Right renal pelvis (tissue), 4 donors: ENCODE measurements around the gene UBL4A. TPM values are rescaled to one million over a fixed set of nuclear protein-coding genes. Genes with fewer than 3 reads are reported as not detected.

Experiments used
- DNase-seq, 4 donors: peaks; one replicate each; pipeline ENCODE4 v3.0.0-alpha.2; 2013; ENCODE audit warnings: low read depth in 4 of 4, low spot score in 3 of 4, missing footprints in 1 of 4
- polyA plus RNA-seq, 4 donors: library from polyadenylated mRNA; unstranded; fragments of 120-200 nt; gene quantifications; one replicate each; pipeline ENCODE4 v1.2.1, GENCODE V29; 2013; ENCODE audit not compliant: insufficient read length in 4 of 4

UBL4A gene
- polyA plus RNA-seq, 4 donors: 27.7 to 34.8 (median 30.2) TPM

DNA sequence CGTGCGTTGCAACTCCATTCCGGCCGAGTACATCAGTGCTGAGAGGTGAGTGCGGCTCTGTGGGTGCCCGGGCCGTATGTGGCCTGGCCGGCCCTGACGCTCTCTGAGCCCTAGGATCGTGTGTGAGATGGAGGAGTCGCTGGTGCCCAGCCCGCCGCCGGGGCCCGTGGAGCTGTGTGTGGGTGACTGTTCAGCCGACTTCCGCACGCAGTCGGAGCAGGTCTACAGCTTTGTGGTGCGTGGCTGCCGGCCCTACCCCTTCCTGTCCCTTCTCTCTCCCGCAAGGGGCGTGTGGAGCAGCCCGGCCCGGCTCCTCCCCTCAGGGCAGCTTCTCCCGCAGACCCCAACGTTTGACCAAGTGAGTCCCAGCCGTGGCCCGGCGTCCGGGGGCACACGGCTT is 20.4 kb downstream of the UBL4A start:
- DNase-seq: no peak

DNA sequence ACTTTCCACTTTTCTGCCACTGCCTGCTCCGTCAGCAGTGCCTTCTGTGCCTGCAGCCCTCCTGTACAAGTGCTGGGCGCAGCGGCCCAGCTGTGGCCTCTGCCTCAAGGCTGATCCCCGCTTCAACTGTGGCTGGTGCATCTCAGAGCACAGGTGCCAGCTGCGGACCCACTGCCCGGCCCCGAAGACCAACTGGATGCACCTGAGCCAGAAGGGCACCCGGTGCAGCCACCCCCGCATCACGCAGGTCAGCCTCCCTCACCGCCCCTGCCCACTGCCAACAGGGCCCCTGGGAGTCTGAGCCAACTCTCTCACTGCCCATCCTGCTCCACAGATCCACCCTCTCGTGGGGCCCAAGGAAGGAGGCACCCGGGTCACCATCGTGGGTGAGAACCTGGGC is 20.8 kb downstream of the UBL4A start:
- DNase-seq: no peak

DNA sequence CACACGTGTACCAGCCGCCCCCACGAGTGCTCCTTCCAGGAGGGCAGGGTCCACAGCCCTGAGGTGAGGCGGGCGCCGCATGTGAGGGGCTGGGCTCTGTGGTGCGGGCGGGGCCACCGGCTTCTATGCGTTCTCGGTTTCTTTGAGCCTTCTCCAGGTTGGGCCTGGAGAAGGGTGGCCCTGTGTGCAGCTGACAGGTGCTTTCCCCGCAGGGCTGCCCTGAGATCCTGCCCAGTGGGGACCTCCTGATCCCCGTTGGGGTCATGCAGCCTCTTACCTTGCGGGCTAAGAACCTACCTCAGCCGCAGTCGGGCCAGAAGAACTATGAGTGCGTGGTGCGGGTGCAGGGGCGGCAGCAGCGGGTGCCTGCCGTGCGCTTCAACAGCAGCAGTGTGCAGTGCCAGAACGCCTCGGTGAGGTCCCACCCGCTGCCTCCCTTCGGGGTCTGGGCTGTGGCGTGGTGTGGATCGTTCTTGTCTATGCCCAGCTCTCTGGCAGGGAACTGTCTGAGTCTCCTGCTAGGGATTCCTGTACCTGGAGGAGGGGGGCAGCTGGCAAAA is 21.5 kb downstream of the UBL4A start:
- no peak for DNase-seq

DNA sequence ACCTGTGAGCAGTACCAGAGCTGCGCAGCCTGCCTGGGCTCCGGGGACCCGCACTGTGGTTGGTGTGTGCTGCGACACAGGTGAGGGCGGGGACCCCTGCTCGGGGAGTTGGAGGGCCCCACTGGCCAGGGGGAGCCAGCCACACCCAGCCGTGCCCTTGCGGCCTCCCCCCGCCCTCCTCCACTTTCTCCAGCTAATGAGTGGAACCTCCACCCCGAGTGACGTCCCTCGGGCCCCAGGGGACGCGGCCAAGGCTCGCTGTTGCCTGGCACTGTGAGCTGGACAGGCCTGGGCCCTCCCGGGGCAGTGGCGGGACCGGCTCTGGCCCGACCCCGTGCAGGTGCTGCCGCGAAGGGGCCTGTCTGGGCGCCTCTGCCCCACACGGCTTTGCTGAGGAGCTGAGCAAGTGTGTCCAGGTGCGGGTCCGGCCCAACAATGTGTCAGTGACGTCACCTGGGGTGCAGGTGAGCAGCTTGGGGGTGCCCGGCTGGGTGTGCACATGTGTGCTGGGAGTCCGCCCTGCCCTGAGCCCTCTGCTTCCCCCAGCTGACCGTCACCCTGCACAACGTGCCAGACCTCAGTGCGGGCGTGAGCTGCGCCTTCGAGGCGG is 22.7 kb downstream of the UBL4A start:
- DNase-seq: no peak

DNA sequence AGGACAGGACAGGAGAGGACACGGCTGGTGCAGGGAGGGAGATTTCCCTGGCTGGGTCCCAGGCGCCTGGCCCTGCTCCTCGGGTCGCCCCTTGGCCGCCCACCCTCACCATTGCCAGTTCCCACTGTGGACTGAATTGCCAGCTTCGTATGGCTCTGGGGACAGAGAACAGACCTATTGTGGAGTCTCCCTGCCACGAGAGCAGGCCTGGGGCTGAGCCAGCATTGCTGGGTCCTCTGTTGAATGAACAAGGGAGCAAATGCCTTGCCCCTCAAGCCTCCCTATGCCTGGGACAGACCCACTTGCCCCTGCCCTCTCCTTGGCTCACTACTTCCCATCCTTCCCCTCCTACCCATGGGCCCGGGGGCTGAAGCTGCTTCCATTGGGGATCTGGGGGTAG is 24.0 kb downstream of the UBL4A start:
- no peak for DNase-seq

DNA sequence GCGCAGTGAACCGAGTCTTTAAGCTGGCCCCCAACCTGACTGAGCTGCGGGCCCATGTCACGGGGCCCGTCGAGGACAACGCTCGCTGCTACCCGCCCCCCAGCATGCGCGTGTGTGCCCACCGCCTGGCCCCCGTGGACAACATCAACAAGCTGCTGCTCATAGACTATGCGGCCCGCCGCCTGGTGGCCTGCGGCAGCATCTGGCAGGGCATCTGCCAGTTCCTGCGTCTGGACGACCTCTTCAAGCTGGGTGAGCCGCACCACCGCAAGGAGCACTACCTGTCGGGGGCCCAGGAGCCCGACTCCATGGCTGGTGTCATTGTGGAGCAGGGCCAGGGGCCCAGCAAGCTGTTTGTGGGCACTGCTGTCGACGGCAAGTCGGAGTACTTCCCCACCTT is 26.1 kb downstream of the UBL4A start:
- DNase-seq: no peak

DNA sequence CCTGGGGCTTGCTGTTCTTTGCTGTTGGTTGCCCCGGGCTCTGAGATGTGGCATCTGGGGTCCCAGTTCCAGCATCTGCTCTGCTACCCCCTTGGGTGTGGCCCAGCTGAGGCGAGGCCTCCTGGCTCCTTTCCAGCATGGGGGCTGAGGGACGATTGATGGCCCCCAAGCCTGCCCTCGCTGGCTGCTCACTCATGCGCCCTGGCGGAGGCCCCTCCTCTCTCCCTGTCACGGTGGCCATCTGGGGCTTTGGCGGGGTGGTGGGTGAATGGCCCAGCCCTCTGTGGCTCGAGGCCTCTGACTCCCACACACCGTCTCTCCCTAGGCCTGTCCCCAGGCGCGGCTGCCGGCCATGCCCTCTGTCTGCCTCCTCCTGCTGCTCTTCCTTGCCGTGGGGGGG is 26.6 kb downstream of the UBL4A start:
- DNase-seq: no peak

DNA sequence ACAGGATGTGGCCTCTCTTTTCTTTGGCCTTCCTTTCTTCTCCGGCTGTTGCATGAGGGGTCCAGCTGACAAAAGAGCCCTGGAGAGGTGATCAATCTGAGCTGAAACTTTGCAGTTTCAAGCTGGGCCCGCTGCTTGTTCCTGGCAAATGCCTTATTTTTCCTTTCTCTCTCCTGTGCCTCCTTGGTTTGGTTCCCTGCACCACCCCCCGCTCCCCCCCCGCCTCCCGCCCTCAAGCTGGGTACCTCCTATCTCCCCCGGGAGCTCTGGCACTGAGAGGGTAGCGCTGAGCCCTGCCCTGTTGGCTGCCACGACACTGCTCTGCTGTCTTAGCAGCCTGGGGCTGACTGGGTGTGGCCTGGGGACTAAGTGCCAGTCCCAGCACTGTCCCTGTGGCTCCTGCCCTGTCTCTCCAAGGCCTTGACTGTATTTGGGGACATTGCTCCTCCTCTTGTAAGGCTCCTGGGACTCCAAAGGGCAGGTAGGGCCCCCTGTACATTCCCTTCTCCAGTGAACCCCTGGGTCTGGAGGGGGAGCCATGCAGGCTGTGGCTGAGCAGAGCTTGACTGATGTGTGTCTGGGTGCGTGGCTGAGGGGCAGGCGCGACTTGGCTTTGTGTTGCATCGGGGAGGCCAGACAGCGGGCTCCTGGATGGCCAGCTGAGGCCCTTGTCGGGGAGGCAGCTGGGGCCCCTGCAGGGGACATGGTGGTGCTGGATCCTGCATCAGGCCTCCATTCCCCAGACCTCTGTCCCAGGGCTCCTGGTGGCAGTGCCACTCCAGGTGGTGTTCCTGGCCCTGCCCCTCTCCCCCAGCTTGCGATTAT is 27.2 kb downstream of the UBL4A start:
- DNase-seq: no peak

DNA sequence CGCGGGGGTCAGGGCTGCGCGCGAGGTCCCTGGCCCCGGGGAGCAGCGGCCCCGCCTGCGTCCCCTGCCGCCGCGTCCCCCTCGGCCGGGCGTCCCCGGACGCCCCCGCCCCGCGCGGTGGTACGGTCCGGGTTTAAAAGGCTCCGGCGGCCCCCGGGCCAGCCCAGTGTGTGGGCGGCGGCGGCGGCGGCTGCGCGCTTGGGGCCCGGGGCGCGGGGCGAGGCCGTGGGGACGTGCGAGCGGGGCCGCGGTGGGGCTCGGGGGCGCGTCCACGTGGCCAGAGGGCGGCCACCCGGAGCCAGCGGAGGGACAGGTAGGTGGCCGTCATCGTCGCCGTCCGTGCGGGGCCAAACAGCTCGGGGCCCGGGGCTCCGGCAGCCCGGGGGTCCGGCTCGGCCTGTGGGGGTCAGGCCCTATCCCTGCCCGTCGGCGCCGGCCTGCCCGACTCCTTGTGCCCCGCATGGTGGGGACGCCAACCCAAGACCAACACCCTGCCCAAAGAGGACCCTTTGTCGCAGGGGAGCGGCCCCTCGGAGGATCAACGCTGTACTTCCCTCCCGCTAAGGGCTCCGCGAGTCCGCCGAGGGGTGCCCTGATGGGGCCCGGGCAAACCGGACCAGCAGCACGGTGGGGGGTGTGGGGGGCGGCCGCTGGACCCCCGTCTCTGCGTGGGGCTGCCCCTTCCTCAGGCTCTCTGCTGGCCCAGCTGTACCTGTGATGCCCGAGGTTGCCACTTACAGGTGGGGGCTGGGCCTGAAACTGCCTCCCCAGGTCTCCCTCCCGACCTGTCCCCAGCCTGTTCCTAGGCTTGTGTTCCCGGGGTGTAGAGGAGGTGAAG is 28.1 kb downstream of the UBL4A start, which contains the start of gene PLXNA3:
TSS of gene PLXNA3 (plus strand) at position 166 of the 838 bp plus-strand sequence. CDS start 1,903 bp downstream, outside the sequence.
- no peak for DNase-seq

DNA sequence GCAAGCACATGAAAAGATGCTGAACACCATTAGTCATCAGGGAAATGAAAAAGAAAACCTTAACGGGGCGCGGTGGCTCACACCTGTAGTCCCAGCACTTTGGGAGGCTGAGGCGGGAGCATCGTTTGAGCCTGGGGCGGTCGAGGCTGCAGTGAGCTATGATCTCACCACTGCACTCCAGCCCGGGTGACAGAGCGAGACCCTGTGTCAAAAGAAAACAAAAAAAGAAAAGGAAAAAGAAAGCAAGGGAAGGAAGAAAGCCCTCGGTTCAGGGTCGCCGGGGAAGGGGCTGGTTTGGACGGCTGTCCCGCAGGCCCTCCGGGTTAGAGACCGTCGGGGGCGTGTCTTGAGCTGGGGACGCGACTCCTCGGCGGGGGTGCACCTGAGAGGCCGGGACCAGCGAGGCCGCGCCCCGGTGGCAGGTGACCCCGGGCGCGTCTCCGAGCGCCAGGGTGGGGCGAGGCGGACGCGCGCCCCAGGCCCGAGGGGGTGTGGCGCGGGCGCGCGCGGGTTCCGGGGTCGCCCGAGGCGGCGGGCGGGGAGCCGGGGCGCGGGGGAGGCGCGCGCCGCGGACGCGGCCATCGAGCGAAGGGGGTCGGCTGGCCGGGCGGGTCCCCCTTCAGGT is 28.8 kb downstream of the UBL4A start:
- DNase-seq: no peak

DNA sequence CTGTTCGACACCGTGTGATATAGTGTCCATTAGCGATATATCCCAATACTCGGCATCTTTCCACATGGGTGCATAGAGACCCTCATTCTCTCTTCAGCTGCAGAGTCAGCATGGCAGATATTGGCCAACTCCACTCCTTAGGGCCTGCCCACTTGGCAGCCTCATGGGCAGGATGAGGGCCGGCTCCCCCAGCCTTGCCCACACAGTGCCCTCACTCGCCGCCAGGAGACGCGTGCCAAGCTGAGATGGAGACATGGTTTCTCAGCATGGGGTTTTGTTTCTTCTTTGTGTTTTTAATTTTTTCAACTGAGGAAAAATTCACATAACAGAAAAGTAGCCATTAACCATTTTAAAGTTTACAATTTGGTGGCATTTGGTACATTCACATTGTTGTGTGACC is 33.6 kb downstream of the UBL4A start:
- no peak for DNase-seq

DNA sequence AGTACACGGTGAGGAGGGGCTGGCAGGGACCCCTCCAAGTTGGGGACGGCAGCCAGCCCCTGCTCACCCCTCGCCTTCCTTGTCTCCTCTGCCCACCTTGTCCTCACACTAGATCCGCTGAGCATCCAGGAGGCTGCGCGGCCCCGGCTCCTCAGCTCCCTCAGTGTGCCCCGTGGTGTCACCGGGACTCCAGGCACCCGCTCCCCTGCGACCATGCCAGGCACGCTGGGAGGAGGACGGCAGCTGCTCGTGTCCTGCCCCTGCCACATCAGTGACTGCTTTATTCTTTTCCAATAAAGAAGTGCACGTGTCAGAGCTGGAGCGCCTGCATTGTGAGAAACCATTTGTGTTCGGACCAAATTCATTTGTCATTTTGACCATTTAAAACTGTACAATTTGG is 36.1 kb downstream of the UBL4A start:
- DNase-seq: no peak

DNA sequence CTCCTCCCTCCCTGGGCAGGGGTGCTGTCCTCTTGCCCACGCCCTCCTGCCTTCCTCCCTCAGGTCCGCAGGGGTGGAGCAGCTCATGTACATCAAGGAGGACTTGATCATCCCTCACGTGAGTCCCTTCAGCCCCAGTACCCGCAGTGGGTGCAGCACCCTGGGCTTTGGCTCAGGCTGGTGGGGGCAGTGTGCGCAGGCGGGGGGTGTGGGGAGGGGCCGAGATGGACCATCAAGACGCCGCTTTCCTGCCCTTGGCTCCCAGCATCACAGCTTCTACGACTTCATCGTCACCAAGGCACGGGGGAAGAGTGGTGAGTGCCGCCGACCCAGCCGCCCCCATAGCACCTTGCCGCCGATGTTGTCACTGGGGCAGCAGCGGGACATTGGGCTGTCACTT is 36.8 kb downstream of the UBL4A start:
- no peak for DNase-seq

DNA sequence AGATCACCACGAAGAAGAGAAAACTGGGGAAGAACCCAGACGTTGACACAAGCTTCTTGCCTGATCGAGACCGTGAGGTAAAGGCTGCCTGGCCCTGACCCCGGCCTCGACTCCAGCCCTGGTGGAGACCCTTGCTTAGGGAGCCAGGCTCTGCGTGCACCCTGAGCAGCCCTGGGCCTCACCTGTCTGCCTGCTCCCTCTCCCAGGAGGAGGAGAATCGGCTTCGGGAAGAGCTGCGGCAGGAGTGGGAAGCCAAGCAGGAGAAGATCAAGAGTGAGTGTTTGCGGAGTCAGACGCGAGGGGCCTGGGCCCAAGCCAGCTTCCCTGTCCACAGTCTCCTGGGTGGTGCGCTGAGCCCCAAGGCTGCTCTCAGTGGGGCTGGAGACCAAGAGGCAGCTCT is 37.9 kb downstream of the UBL4A start:
- DNase-seq: no peak

DNA sequence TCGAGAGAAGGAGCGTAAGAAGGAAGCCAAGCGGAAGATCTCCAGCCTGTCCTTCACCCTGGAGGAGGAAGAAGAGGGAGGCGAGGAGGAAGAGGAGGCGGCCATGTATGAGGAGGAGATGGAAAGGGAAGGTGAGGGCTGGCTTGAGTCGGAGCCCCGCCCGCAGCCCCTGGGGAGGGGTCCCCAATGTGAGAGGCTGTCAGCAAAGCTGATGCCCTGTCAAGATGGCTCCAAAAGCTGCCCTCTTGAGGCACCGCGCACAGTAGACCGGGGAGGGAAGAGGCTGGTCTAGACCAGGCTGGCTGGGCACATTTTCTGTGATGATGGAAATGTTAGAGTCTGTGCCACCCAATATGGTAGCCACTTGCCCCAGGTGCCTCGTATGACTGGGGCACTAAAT is 40.0 kb downstream of the UBL4A start:
- DNase-seq: no peak

DNA sequence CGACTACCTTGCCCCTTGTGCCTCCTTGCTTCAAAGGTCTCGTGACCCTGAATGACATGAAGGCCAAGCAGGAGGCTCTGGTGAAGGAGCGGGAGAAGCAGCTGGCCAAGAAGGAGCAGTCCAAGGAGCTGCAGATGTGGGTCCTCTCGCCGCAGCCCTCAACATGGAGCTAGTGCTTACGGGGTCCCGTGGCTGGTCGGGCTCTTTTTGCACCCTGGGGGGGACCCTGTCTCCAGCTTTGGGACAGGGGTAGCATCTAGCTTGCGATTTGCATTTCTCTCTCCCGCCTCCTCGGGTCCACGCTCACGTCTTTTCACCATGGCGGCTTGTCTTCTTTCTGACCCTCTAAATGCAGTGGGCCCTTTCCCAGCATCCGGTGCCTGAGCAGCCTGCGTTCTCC is 40.6 kb downstream of the UBL4A start:
- DNase-seq: no peak

DNA sequence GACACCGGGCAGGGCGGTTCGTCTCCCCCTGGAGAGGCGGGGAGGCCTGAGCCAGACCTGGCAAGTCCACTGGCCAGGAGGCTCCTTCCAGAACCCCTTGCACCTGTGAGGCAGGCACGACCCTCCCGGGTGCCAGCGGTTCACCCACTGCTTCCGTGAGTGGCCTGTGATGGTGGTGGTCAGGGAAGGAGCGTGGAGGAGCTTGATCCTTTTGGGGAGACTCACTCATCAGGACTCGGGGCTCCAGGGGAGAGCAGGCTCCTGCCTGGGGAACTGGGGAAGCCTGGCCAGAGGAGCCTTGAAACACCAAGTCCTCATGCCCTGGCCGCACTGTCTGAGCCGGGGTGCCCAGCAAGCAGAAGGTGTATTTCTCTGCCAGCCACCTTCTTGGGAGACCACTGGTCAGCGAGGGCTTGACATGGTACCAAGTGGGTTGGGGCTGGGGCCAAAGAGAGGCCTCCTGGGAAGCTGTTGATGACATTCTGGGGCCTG is 41.6 kb downstream of the UBL4A start:
- no peak for DNase-seq

DNA sequence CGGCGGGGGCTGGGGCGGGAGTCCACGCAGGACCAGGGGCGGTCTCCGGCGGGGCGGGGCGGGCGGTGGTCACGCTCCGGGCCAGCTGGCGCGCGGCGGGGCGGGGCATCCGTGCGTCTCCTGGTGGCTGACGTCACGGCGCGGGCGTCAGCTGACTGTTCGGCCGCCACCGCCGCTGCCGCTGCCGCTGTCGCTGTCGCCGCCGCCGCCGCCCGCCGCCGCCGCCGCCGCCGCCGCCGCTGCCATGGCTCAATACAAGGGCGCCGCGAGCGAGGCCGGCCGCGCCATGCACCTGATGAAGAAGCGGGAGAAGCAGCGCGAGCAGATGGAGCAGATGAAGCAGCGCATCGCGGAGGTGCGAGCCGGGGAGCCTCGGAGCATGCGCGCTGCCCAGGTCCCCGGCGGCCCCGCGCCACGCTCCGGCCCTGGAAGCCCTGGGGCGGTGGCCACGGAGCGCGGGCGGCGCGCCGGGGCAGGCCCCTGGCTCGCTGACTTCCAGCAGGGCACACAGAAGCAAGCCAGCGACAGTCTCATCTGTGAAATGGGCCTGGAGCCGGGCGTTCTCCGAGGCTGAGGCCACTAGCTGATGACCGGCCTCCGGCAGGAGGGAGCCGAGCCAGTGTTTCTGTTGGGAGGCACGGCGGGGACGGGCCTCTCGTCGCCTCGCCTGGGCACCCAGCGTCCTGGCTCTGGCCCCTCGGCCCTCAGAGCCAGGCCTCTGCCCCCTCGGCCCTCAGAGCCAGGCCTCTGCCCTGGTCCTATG is 42.2 kb downstream of the UBL4A start, which contains the start of gene FAM50A:
TSS of gene FAM50A (plus strand) at position 150 of the 763 bp plus-strand sequence. CDS start at position 245, 95 bp downstream.
- DNase-seq: no peak

DNA sequence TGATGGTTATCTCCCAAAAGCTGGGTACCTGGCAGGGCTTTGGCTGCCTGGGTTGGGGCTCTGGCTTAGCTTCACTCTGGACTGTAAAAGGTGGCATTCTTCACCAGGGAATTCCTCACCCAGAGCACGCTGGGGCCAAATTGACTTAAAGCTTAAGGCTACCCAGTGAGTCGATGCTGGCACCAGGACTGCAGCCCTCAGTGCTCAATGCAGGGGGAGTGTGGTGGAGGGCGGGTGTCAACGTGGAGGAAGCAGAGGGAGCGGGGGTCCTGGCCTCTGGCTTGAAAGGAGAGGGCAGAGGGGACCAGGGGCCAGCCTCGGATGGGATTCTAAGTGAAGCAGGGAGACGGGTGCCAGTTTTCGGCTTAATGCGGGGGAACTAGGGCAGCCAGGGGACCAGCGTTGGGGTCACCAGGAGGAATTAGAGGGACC is 42.9 kb downstream of the UBL4A start:
- DNase-seq: no peak
